Measurements from ENCODE around the gene TTC9. TPM values are rescaled to one million over a fixed set of nuclear protein-coding genes. Genes with fewer than 3 reads are reported as not detected.
A peak's percentile ranks its signal among the peaks of the same experiment; 100 is the strongest.

TTC9 gene
- total RNA-seq, 1 experiment from 2014 or later: 3.6 TPM

- no TSS peak for BruUV-seq (replicated peaks)
- H3F3A ChIP-seq (ENCODE audit: low read length, unreplicated experiment): no peaks in the 10 kb centered on the region
- H3K4me3 ChIP-seq (ENCODE audit: low read length): peak overlapping the region; percentile 85
- peak overlapping the region; percentile 52 for H3K9ac ChIP-seq (ENCODE audit: low read length)
- ChIA-PET POLR2A (ENCODE audit: unreplicated experiment) (interaction anchor here (1.0 kb wide), 1 partner anchor 56 kb away, joined by 4 read pairs; no protein-coding TSS in a partner anchor), CTCF (interaction anchor here (1.6 kb wide), 1 partner anchor 175 kb away, joined by 9 read pairs; no protein-coding TSS in a partner anchor)
- no peaks in the 10 kb centered on the region for H3K9me3 ChIP-seq (ENCODE audit: low read length)
- DNase-seq: no peak
- ATAC-seq: peak; percentile 18
- TF ChIP-seq EZH2phosphoT487 (IDR thresholded peaks at IDR 0.05; ENCODE audit: borderline replicate concordance, low read length): no peak; the same call in 1 of the 2 replicates
- TF ChIP-seq CTCF (conservative IDR thresholded peaks at IDR 0.05; ENCODE audit: low read depth, low read length): no peak
- no peak for TF ChIP-seq EZH2 (IDR thresholded peaks at IDR 0.05; ENCODE audit: low read length, unreplicated experiment)
- intact Hi-C loops (cut with micrococcal nuclease): loop anchor here (2.0 to 5.0 kb wide), 2 partner anchors 42 to 165 kb away; partner anchors contain the start of genes MAP3K9 and MED6
- no peak overlapping the region for H3K27ac ChIP-seq (ENCODE audit: low read length)
- peak overlapping the region; percentile 92 for H2AFZ ChIP-seq (ENCODE audit: low read length)
- peaks cover 13% of the 10 kb centered on the region; the same call in 1 of the 2 replicates for H3K4me1 ChIP-seq (ENCODE audit: insufficient read depth, low read length)
- no peaks in the 10 kb centered on the region for H3K36me3 ChIP-seq (ENCODE audit: low read depth, low read length)
- H3K79me2 ChIP-seq (ENCODE audit: low read length): no peaks in the 10 kb centered on the region
- H3K27me3 ChIP-seq (ENCODE audit: low read length): peaks cover 30% of the 10 kb centered on the region
- H3K4me2 ChIP-seq (ENCODE audit: low read length): peak overlapping the region; percentile 98
- no peaks in the 10 kb centered on the region for H4K20me1 ChIP-seq (ENCODE audit: low read length)
- H3K9me2 ChIP-seq (replicated peaks; ENCODE audit: low read length): no peaks in the 10 kb centered on the region
Observed at GRCh38 chr14:70642303-70643235, 853 bp downstream of the TTC9 start.

GRCh38 chr14:70643967-70644366, 2.3 kb downstream of the TTC9 start:
- no TSS peak for BruUV-seq (replicated peaks)
- TF ChIP-seq EZH2phosphoT487 (IDR thresholded peaks at IDR 0.05; ENCODE audit: borderline replicate concordance, low read length): no peak
- 0 out of 2 replicates have a peak, but pooled peaks have one; percentile 11 for TF ChIP-seq CTCF (conservative IDR thresholded peaks at IDR 0.05; ENCODE audit: low read depth, low read length)
- H3K4me3 ChIP-seq (ENCODE audit: low read length): no peak overlapping the region
- DNase-seq (no peak), ATAC-seq (no peak)
- H4K20me1 ChIP-seq (ENCODE audit: low read length): no peaks in the 10 kb centered on the region
- no peak overlapping the region for H3K9ac ChIP-seq (ENCODE audit: low read length)
- no peaks in the 10 kb centered on the region for H3K36me3 ChIP-seq (ENCODE audit: low read depth, low read length)
- POLR2A ChIA-PET (ENCODE audit: unreplicated experiment): no interaction called here
- intact Hi-C loops (cut with micrococcal nuclease): loop anchor here (2.0 to 5.0 kb wide), 2 partner anchors 43 to 163 kb away; partner anchors contain the start of genes MAP3K9 and MED6
- H2AFZ ChIP-seq (ENCODE audit: low read length): no peak overlapping the region
- no peaks in the 10 kb centered on the region for H3K9me3 ChIP-seq (ENCODE audit: low read length)
- H3K79me2 ChIP-seq (ENCODE audit: low read length): no peaks in the 10 kb centered on the region
- no peaks in the 10 kb centered on the region for H3K9me2 ChIP-seq (replicated peaks; ENCODE audit: low read length)
- H3F3A ChIP-seq (ENCODE audit: low read length, unreplicated experiment): no peaks in the 10 kb centered on the region
- no peak overlapping the region for H3K27ac ChIP-seq (ENCODE audit: low read length)
- 0 out of 2 replicates have a peak overlapping the region, but pooled peaks have one; percentile 98 for H3K4me2 ChIP-seq (ENCODE audit: low read length)
- peaks cover 13% of the 10 kb centered on the region; the same call in 1 of the 2 replicates for H3K4me1 ChIP-seq (ENCODE audit: insufficient read depth, low read length)
- CTCF ChIA-PET: no interaction called here
- peaks cover 30% of the 10 kb centered on the region for H3K27me3 ChIP-seq (ENCODE audit: low read length)
